K562 (cell line): Measurements from ENCODE around the gene MAML3. TPM values are rescaled to one million over a fixed set of nuclear protein-coding genes. Genes with fewer than 3 reads are reported as not detected.

Source experiments
- ATAC-seq: fragments of 200-7000 bp; cut with Tn5 transposase; 3 replicates; pipeline ENCODE4 v1.9.1; 2020; ENCODE audit warnings: moderate library complexity
- BruUV-seq: library from RNA; stranded (reverse); fragments of 400-500 nt; replicated peaks from 2 replicates; lab custom pipeline; 2021; lab: Mats Ljungman, UMichigan
- CTCF ChIA-PET: fragments of 300-600 bp; formaldehyde crosslinking; extraction: SDS; loops from one replicate; lab custom pipeline; 2021; ENCODE audit warnings: low intra/inter-chr PET ratio; lab: Yijun Ruan, JAX
- POLR2A ChIA-PET: fragments of 300-600, 350-650 bp; sonication (Branson Sonifier 250); formaldehyde crosslinking; extraction: SDS; loops from one replicate; lab custom pipeline; 2021; ENCODE audit warnings: antibody characterized with exemption, inconsistent platforms; lab: Yijun Ruan, JAX
- DNase-seq, 4 experiments: peaks; one replicate each; pipeline versions ENCODE4 v3.0.0 to v3.0.0-alpha.2; 2011 to 2018; ENCODE audit warnings: low spot score in 3 of 4, mixed read lengths in 3 of 4; ENCODE audit errors: extremely low read depth in 1 of 4
- FAIRE-seq: peaks from 2 replicates; lab custom pipeline; 2011; peaks lifted over from hg19 to GRCh38; lab: Jason Lieb, UNC
- H2AFZ ChIP-seq: 2 replicates; pipeline ENCODE4 v1.6.0; 2011; ENCODE audit warnings: low read depth, low read length, control low read depth, inconsistent platforms
- H3K27ac ChIP-seq: fragments of 200-600 bp; 3 replicates; pipeline ENCODE4 v1.8.0; 2011; ENCODE audit warnings: low read depth, mild to moderate bottlenecking, control low read depth, inconsistent platforms, low read length, moderate library complexity, mixed read lengths; ENCODE audit errors: extremely low read depth
- H3K27me3 ChIP-seq, 2 experiments: fragments of 300-600 bp in 1 of 2; 2 replicates in 1 of 2; 3 replicates in 1 of 2; pipeline versions ENCODE4 v1.6.0 to v1.8.0; 2011; ENCODE audit warnings: inconsistent platforms in 2 of 2, low read length in 2 of 2, mild to moderate bottlenecking in 1 of 2, mixed read lengths in 1 of 2, moderate library complexity in 1 of 2; ENCODE audit not compliant: control insufficient read depth in 2 of 2, insufficient read depth in 2 of 2
- H3K36me3 ChIP-seq: fragments of 300-600 bp; 3 replicates; pipeline ENCODE4 v1.8.0; 2011; ENCODE audit warnings: mild to moderate bottlenecking, low read length, inconsistent platforms; ENCODE audit not compliant: control insufficient read depth, insufficient read depth
- H3K4me1 ChIP-seq, 2 experiments: fragments of 200-600 bp in 1 of 2; replicated peaks in 1 of 2; 2 replicates in 1 of 2; 3 replicates in 1 of 2; pipeline versions ENCODE4 v1.5.1 to v1.8.0; 2011; ENCODE audit warnings: inconsistent platforms in 2 of 2, low read length in 2 of 2, mild to moderate bottlenecking in 1 of 2, mixed read lengths in 1 of 2, moderate library complexity in 1 of 2; ENCODE audit not compliant: control insufficient read depth in 2 of 2, insufficient read depth in 2 of 2
- H3K4me2 ChIP-seq: 2 replicates; pipeline ENCODE4 v1.6.1; 2011; ENCODE audit warnings: low read length, control low read depth, inconsistent platforms, mixed read lengths; ENCODE audit not compliant: insufficient read depth
- H3K4me3 ChIP-seq: fragments of 200-600 bp; sonication (generic), shearing (Covaris generic); 2 replicates; pipeline ENCODE4 v1.5.1; 2016; ENCODE audit warnings: control low read depth, inconsistent platforms
- H3K79me2 ChIP-seq: fragments of 200-600 bp; 3 replicates; pipeline ENCODE4 v1.8.0; 2011; ENCODE audit warnings: low read length, inconsistent platforms; ENCODE audit not compliant: control insufficient read depth, insufficient read depth
- H3K9ac ChIP-seq, 2 experiments: 2 replicates each; pipeline versions ENCODE4 v1.6.0 to v1.6.1; 2011; ENCODE audit warnings: low read depth in 2 of 2, low read length in 2 of 2, control low read depth in 1 of 2, inconsistent platforms in 1 of 2, mild to moderate bottlenecking in 1 of 2, mixed read lengths in 1 of 2; ENCODE audit not compliant: insufficient read depth in 1 of 2
- H3K9me1 ChIP-seq: one replicate; pipeline ENCODE4 v1.6.0; 2011; ENCODE audit warnings: inconsistent platforms, mild to moderate bottlenecking, low read length, moderate library complexity; ENCODE audit not compliant: control insufficient read depth, insufficient read depth
- H3K9me3 ChIP-seq: replicated peaks from 2 replicates; pipeline ENCODE4 v1.5.1; 2011; ENCODE audit warnings: low read depth, low read length, inconsistent platforms; ENCODE audit not compliant: control insufficient read depth, insufficient read depth
- H4K20me1 ChIP-seq: replicated peaks from 2 replicates; pipeline ENCODE4 v1.6.1; 2011; ENCODE audit warnings: low read length, inconsistent platforms, mixed read lengths; ENCODE audit not compliant: control insufficient read depth, insufficient read depth
- HDAC2 ChIP-seq: fragments of 450-650 bp; IDR thresholded peaks from 2 replicates; pipeline ENCODE4 v1.6.1; 2016; ENCODE audit warnings: mild to moderate bottlenecking
- MXI1 ChIP-seq: IDR thresholded peaks from 2 replicates; pipeline ENCODE4 v1.6.1; 2011; ENCODE audit warnings: low read depth, mild to moderate bottlenecking, improper control_type of control experiment, low read length
- RBM15 ChIP-seq: fragments of 200-400 bp; formaldehyde crosslinking; IDR thresholded peaks from 2 replicates; pipeline ENCODE4 v1.6.1; 2018; ENCODE audit warnings: mild to moderate bottlenecking, low read length, moderate library complexity; ENCODE audit not compliant: insufficient read depth
- ZNF695 ChIP-seq: fragments of 450-650 bp; formaldehyde crosslinking; IDR thresholded peaks from 2 replicates; pipeline ENCODE4 v1.4.0; 2020; ENCODE audit warnings: mild to moderate bottlenecking, moderate library complexity
- ZNF780A ChIP-seq: fragments of 250-450 bp; sonication (Bioruptor Pico); IDR thresholded peaks from 2 replicates; pipeline ENCODE4 v1.5.0; 2021; ENCODE audit warnings: mild to moderate bottlenecking
- WGBS: fragments of 100-300 bp; shearing (Covaris generic); methylation state at CpG from one replicate; pipeline ENCODE4 v1.1.6; 2016; ENCODE audit warnings: low coverage, mixed read lengths; ENCODE audit not compliant: insufficient coverage; ENCODE audit errors: missing lambda C conversion rate; 5-methylcytosine and 5-hydroxymethylcytosine counted together
- in situ Hi-C: fragments of 300-500 bp; cut with MboI; formaldehyde crosslinking; loops from 4 replicates; pipeline ENCODE4 v1.15.0; 2018; ENCODE audit warnings: inconsistent platforms, mixed read lengths
- intact Hi-C: fragments of 100-400 bp; cut with micrococcal nuclease; formaldehyde crosslinking; loops from 2 replicates; pipeline ENCODE4 v1.14.2; 2022
- polyA plus RNA-seq, 8 experiments: library from polyadenylated mRNA; depleted of rRNA in 4 of 8; stranded (reverse) in 5 of 8; unstranded in 3 of 8; fragments of >200 nt; fragmentation: Nextera tagmentation in 2 of 8; fragmentation: Illumina TruSeq in 1 of 8; extraction: Ambion mirVana in 2 of 8; extraction: Trizol in 1 of 8; gene quantifications; 2 replicates each; pipeline versions ENCODE4 v1.2.1 to v1.2.3, GENCODE V29; 2011 to 2014; ENCODE audit warnings: inconsistent platforms in 1 of 8, missing spikeins in 1 of 8
- total RNA-seq, 7 experiments: library from RNA; depleted of rRNA in 6 of 7; stranded (reverse); fragments of >200 nt in 6 of 7; fragmentation: Illumina TruSeq in 2 of 7; extraction: Trizol in 2 of 7; gene quantifications; 2 replicates each; pipeline versions ENCODE4 v1.2.1 to v1.2.3, GENCODE V29; 2011 to 2021; ENCODE audit warnings: low replicate concordance in 1 of 7
- TF ChIP-seq, protein P1 (sequence below): sonication (generic); formaldehyde crosslinking; IDR thresholded peaks from 2 replicates; pipeline ENCODE4 v1.8.1; 2023; ENCODE audit warnings: mild to moderate bottlenecking, missing genetic modification reagents, moderate library complexity
- TF ChIP-seq, protein P2 (sequence below): fragments of 250-450 bp; sonication (Bioruptor Pico); IDR thresholded peaks from 2 replicates; pipeline ENCODE4 v1.4.0; 2020; ENCODE audit warnings: mild to moderate bottlenecking, moderate library complexity
- TF ChIP-seq, protein P3 (sequence below): fragments of 450-650 bp; formaldehyde crosslinking; IDR thresholded peaks from 2 replicates; pipeline ENCODE4 v1.4.0; 2020; ENCODE audit warnings: mild to moderate bottlenecking, moderate library complexity

Gene MAML3
- total and polyA plus RNA-seq, 9 of the 15 experiments (the other 6 are each of a cell fraction or from before 2014, with no cell fraction given), result 0.01 to 0.55 (median 0.25) TPM

DNA sequence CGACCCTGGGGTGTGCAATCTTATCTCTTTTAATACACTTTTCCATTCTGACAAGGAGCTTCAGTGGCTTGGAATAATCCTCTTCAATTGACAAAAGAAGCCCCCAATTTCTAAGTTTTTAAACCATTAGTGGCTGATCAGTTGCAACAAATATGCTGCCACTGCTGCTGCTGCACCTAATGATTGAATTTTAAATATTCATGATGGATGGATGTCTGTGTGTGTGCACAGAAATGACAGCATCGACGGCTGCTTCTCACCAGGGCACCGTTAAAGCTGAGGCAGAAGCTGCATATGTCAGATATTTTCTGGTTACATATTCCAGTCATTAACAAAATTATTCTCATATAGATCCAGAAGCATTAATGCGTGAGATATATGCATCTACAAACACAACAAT is 306.0 kb downstream of the MAML3 start:
- Histone ChIP-seq H3K27ac (no peak overlapping the region), H3K9me1 (no peaks in the 10 kb centered on the region), H2AFZ (no peak overlapping the region), H3K27me3 (peaks cover 0 to 11% of the 10 kb centered on the region in 2 experiments; a peak in 2 of 5 replicates), H4K20me1 (no peaks in the 10 kb centered on the region), H3K4me2 (no peak overlapping the region), H3K9me3 (no peaks in the 10 kb centered on the region), H3K36me3 (no peaks in the 10 kb centered on the region), H3K4me3 (no peak overlapping the region), H3K4me1 (no peaks in the 10 kb centered on the region), H3K9ac (no peak overlapping the region), H3K79me2 (no peaks in the 10 kb centered on the region)
- no peak for ATAC-seq
- 0% methylated on average over 5 of the region's 5 CpGs for WGBS
- intact Hi-C loops (no loop called here), in situ Hi-C loops (no loop called here)
- TF ChIP-seq, protein P1, sequence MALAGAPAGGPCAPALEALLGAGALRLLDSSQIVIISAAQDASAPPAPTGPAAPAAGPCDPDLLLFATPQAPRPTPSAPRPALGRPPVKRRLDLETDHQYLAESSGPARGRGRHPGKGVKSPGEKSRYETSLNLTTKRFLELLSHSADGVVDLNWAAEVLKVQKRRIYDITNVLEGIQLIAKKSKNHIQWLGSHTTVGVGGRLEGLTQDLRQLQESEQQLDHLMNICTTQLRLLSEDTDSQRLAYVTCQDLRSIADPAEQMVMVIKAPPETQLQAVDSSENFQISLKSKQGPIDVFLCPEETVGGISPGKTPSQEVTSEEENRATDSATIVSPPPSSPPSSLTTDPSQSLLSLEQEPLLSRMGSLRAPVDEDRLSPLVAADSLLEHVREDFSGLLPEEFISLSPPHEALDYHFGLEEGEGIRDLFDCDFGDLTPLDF (CRISPR knock-in tag), result no peak
- no peak for TF ChIP-seq HDAC2
- TF ChIP-seq ZNF695 (CRISPR knock-in tag), result no peak
- TF ChIP-seq, protein P2, sequence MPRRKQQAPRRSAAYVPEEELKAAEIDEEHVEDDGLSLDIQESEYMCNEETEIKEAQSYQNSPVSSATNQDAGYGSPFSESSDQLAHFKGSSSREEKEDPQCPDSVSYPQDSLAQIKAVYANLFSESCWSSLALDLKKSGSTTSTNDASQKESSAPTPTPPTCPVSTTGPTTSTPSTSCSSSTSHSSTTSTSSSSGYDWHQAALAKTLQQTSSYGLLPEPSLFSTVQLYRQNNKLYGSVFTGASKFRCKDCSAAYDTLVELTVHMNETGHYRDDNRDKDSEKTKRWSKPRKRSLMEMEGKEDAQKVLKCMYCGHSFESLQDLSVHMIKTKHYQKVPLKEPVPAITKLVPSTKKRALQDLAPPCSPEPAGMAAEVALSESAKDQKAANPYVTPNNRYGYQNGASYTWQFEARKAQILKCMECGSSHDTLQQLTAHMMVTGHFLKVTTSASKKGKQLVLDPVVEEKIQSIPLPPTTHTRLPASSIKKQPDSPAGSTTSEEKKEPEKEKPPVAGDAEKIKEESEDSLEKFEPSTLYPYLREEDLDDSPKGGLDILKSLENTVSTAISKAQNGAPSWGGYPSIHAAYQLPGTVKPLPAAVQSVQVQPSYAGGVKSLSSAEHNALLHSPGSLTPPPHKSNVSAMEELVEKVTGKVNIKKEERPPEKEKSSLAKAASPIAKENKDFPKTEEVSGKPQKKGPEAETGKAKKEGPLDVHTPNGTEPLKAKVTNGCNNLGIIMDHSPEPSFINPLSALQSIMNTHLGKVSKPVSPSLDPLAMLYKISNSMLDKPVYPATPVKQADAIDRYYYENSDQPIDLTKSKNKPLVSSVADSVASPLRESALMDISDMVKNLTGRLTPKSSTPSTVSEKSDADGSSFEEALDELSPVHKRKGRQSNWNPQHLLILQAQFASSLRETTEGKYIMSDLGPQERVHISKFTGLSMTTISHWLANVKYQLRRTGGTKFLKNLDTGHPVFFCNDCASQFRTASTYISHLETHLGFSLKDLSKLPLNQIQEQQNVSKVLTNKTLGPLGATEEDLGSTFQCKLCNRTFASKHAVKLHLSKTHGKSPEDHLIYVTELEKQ (CRISPR knock-in tag), result no peak
- TF ChIP-seq MXI1, result no peak
- TF ChIP-seq ZNF780A, result no peak
- TF ChIP-seq, protein P3, sequence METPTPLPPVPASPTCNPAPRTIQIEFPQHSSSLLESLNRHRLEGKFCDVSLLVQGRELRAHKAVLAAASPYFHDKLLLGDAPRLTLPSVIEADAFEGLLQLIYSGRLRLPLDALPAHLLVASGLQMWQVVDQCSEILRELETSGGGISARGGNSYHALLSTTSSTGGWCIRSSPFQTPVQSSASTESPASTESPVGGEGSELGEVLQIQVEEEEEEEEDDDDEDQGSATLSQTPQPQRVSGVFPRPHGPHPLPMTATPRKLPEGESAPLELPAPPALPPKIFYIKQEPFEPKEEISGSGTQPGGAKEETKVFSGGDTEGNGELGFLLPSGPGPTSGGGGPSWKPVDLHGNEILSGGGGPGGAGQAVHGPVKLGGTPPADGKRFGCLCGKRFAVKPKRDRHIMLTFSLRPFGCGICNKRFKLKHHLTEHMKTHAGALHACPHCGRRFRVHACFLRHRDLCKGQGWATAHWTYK, result no peak
- TF ChIP-seq RBM15, result no peak
- no peak for DNase-seq
- no TSS peak for BruUV-seq
- ChIA-PET CTCF (no interaction called here), POLR2A (no interaction called here)
- no peak for FAIRE-seq
